ENCODE data around the gene TMED4.
A peak's percentile ranks its signal among the peaks of the same experiment; 100 is the strongest.

Gene TMED4

GRCh38 chr7:44621034-44621749, 39.2 kb upstream of the TMED4 start:
- Histone ChIP-seq H3K36me3 (ENCODE audit: control insufficient read depth, insufficient read depth, low read length) (peaks cover 20% of the 10 kb centered on the region), H3K4me3 (ENCODE audit: low read depth, low read length) (no peak overlapping the region), H3K27ac (ENCODE audit: low read depth, low read length) (no peak overlapping the region), H3K4me1 (ENCODE audit: control insufficient read depth, insufficient read depth, low read length) (no peaks in the 10 kb centered on the region), H3K27me3 (ENCODE audit: control insufficient read depth, insufficient read depth, low read length) (no peaks in the 10 kb centered on the region), H3K9me3 (ENCODE audit: control insufficient read depth, insufficient read depth, low read depth, low read length) (no peaks in the 10 kb centered on the region), H3K9ac (ENCODE audit: low read length) (no peak overlapping the region)

- Histone ChIP-seq H3K27me3 (ENCODE audit: control insufficient read depth, insufficient read depth, low read length) (no peaks in the 10 kb centered on the region), H3K4me1 (ENCODE audit: control insufficient read depth, insufficient read depth, low read length) (peaks cover 7% of the 10 kb centered on the region; the same call in 1 of the 2 replicates), H3K27ac (ENCODE audit: low read depth, low read length) (no peak overlapping the region), H3K4me3 (ENCODE audit: low read depth, low read length) (no peak overlapping the region), H3K9me3 (ENCODE audit: control insufficient read depth, insufficient read depth, low read depth, low read length) (no peaks in the 10 kb centered on the region), H3K9ac (ENCODE audit: low read length) (no peak overlapping the region), H3K36me3 (ENCODE audit: control insufficient read depth, insufficient read depth, low read length) (no peaks in the 10 kb centered on the region)
These were observed 36.7 kb upstream of the TMED4 start for GRCh38 chr7:44618753-44619152.

GRCh38 chr7:44618045-44618444, 36.0 kb upstream of the TMED4 start:
- no peak overlapping the region for H3K9ac ChIP-seq (ENCODE audit: low read length)
- peaks cover 7% of the 10 kb centered on the region; the same call in 1 of the 2 replicates for H3K4me1 ChIP-seq (ENCODE audit: control insufficient read depth, insufficient read depth, low read length)
- no peaks in the 10 kb centered on the region for H3K9me3 ChIP-seq (ENCODE audit: control insufficient read depth, insufficient read depth, low read depth, low read length)
- H3K4me3 ChIP-seq (ENCODE audit: low read depth, low read length) = no peak overlapping the region
- H3K36me3 ChIP-seq (ENCODE audit: control insufficient read depth, insufficient read depth, low read length) = no peaks in the 10 kb centered on the region
- no peaks in the 10 kb centered on the region for H3K27me3 ChIP-seq (ENCODE audit: control insufficient read depth, insufficient read depth, low read length)
- H3K27ac ChIP-seq (ENCODE audit: low read depth, low read length) = no peak overlapping the region

GRCh38 chr7:44617225-44617890, 35.3 kb upstream of the TMED4 start:
- H3K9ac ChIP-seq (ENCODE audit: low read length) = no peak overlapping the region
- no peaks in the 10 kb centered on the region for H3K36me3 ChIP-seq (ENCODE audit: control insufficient read depth, insufficient read depth, low read length)
- no peak overlapping the region for H3K27ac ChIP-seq (ENCODE audit: low read depth, low read length)
- H3K27me3 ChIP-seq (ENCODE audit: control insufficient read depth, insufficient read depth, low read length) = no peaks in the 10 kb centered on the region
- peaks cover 7% of the 10 kb centered on the region; the same call in 1 of the 2 replicates for H3K4me1 ChIP-seq (ENCODE audit: control insufficient read depth, insufficient read depth, low read length)
- no peaks in the 10 kb centered on the region for H3K9me3 ChIP-seq (ENCODE audit: control insufficient read depth, insufficient read depth, low read depth, low read length)
- H3K4me3 ChIP-seq (ENCODE audit: low read depth, low read length) = no peak overlapping the region

- H3K4me3 ChIP-seq (ENCODE audit: low read depth, low read length) = no peak overlapping the region
- no peaks in the 10 kb centered on the region for H3K36me3 ChIP-seq (ENCODE audit: control insufficient read depth, insufficient read depth, low read length)
- H3K27ac ChIP-seq (ENCODE audit: low read depth, low read length) = no peak overlapping the region
- H3K9me3 ChIP-seq (ENCODE audit: control insufficient read depth, insufficient read depth, low read depth, low read length) = no peaks in the 10 kb centered on the region
- H3K27me3 ChIP-seq (ENCODE audit: control insufficient read depth, insufficient read depth, low read length) = no peaks in the 10 kb centered on the region
- H3K9ac ChIP-seq (ENCODE audit: low read length) = no peak overlapping the region
- peaks cover 7% of the 10 kb centered on the region; the same call in 1 of the 2 replicates for H3K4me1 ChIP-seq (ENCODE audit: control insufficient read depth, insufficient read depth, low read length)
These were observed 34.5 kb upstream of the TMED4 start for GRCh38 chr7:44616545-44616944.

- H3K4me1 ChIP-seq (ENCODE audit: control insufficient read depth, insufficient read depth, low read length) = peaks cover 7% of the 10 kb centered on the region; the same call in 1 of the 2 replicates
- H3K27me3 ChIP-seq (ENCODE audit: control insufficient read depth, insufficient read depth, low read length) = no peaks in the 10 kb centered on the region
- no peaks in the 10 kb centered on the region for H3K36me3 ChIP-seq (ENCODE audit: control insufficient read depth, insufficient read depth, low read length)
- H3K4me3 ChIP-seq (ENCODE audit: low read depth, low read length) = no peak overlapping the region
- H3K27ac ChIP-seq (ENCODE audit: low read depth, low read length) = no peak overlapping the region
- H3K9ac ChIP-seq (ENCODE audit: low read length) = no peak overlapping the region
- H3K9me3 ChIP-seq (ENCODE audit: control insufficient read depth, insufficient read depth, low read depth, low read length) = no peaks in the 10 kb centered on the region
These were observed 33.8 kb upstream of the TMED4 start for GRCh38 chr7:44615793-44616192.

- Histone ChIP-seq H3K9me3 (ENCODE audit: control insufficient read depth, insufficient read depth, low read depth, low read length) (no peaks in the 10 kb centered on the region), H3K36me3 (ENCODE audit: control insufficient read depth, insufficient read depth, low read length) (no peaks in the 10 kb centered on the region), H3K27ac (ENCODE audit: low read depth, low read length) (no peak overlapping the region), H3K4me3 (ENCODE audit: low read depth, low read length) (no peak overlapping the region), H3K9ac (ENCODE audit: low read length) (no peak overlapping the region), H3K4me1 (ENCODE audit: control insufficient read depth, insufficient read depth, low read length) (peaks cover 7% of the 10 kb centered on the region; the same call in 1 of the 2 replicates), H3K27me3 (ENCODE audit: control insufficient read depth, insufficient read depth, low read length) (no peaks in the 10 kb centered on the region)
These were observed 33.1 kb upstream of the TMED4 start for GRCh38 chr7:44615149-44615611.

GRCh38 chr7:44609829-44610228, 27.8 kb upstream of the TMED4 start:
- Histone ChIP-seq H3K9me3 (ENCODE audit: control insufficient read depth, insufficient read depth, low read depth, low read length) (no peaks in the 10 kb centered on the region), H3K27me3 (ENCODE audit: control insufficient read depth, insufficient read depth, low read length) (no peaks in the 10 kb centered on the region), H3K4me3 (ENCODE audit: low read depth, low read length) (no peak overlapping the region), H3K9ac (ENCODE audit: low read length) (no peak overlapping the region), H3K36me3 (ENCODE audit: control insufficient read depth, insufficient read depth, low read length) (no peaks in the 10 kb centered on the region), H3K4me1 (ENCODE audit: control insufficient read depth, insufficient read depth, low read length) (peaks cover 7% of the 10 kb centered on the region; the same call in 1 of the 2 replicates), H3K27ac (ENCODE audit: low read depth, low read length) (no peak overlapping the region)

GRCh38 chr7:44608916-44609648, 27.1 kb upstream of the TMED4 start:
- Histone ChIP-seq H3K36me3 (ENCODE audit: control insufficient read depth, insufficient read depth, low read length) (no peaks in the 10 kb centered on the region), H3K4me1 (ENCODE audit: control insufficient read depth, insufficient read depth, low read length) (peaks cover 7% of the 10 kb centered on the region; the same call in 1 of the 2 replicates), H3K27me3 (ENCODE audit: control insufficient read depth, insufficient read depth, low read length) (no peaks in the 10 kb centered on the region), H3K4me3 (ENCODE audit: low read depth, low read length) (no peak overlapping the region), H3K9ac (ENCODE audit: low read length) (peak overlapping the region; percentile 20), H3K9me3 (ENCODE audit: control insufficient read depth, insufficient read depth, low read depth, low read length) (no peaks in the 10 kb centered on the region), H3K27ac (ENCODE audit: low read depth, low read length) (no peak overlapping the region)

- Histone ChIP-seq H3K4me1 (ENCODE audit: control insufficient read depth, insufficient read depth, low read length) (peaks cover 7% of the 10 kb centered on the region; the same call in 1 of the 2 replicates), H3K36me3 (ENCODE audit: control insufficient read depth, insufficient read depth, low read length) (no peaks in the 10 kb centered on the region), H3K27ac (ENCODE audit: low read depth, low read length) (peak overlapping the region; percentile 29; the same call in 1 of the 2 replicates), H3K9me3 (ENCODE audit: control insufficient read depth, insufficient read depth, low read depth, low read length) (no peaks in the 10 kb centered on the region), H3K4me3 (ENCODE audit: low read depth, low read length) (peak overlapping the region; percentile 95), H3K9ac (ENCODE audit: low read length) (peak overlapping the region; percentile 82), H3K27me3 (ENCODE audit: control insufficient read depth, insufficient read depth, low read length) (peaks cover 4% of the 10 kb centered on the region; the same call in 1 of the 2 replicates)
These were observed 25.4 kb upstream of the TMED4 start for GRCh38 chr7:44607141-44608068.
